ENCODE data around the gene ZBTB16. TPM values are rescaled to one million over a fixed set of nuclear protein-coding genes. Genes with fewer than 3 reads are reported as not detected.

ZBTB16 gene
- total and polyA plus RNA-seq, 2 of the 4 experiments (the other 2 are of a cell fraction), result not detected

GRCh38 chr11:114121804-114122504, 62.4 kb downstream of the ZBTB16 start:
- no peak overlapping the region for H3K18ac ChIP-seq (ENCODE audit: low read depth, low read length)
- DNase-seq, result no peak
- no peak overlapping the region for H2BK20ac ChIP-seq (ENCODE audit: low read depth, low read length)
- H3K4me1 ChIP-seq (ENCODE audit: control insufficient read depth, insufficient read depth, low read length), result no peaks in the 10 kb centered on the region
- TF ChIP-seq CHD1 (IDR thresholded peaks at IDR 0.05; ENCODE audit: low read depth, low read length), result no peak
- TF ChIP-seq RCOR1 (IDR thresholded peaks at IDR 0.05; ENCODE audit: insufficient replicate concordance, low read length), result no peak
- TF ChIP-seq MAZ (IDR thresholded peaks at IDR 0.05; ENCODE audit: borderline replicate concordance, low read depth, low read length), result no peak
- TF ChIP-seq BHLHE40 (IDR thresholded peaks at IDR 0.05; ENCODE audit: low read depth, low read length), result no peak
- no peak for TF ChIP-seq MXI1 (IDR thresholded peaks at IDR 0.05; ENCODE audit: borderline replicate concordance, low read depth, low read length)
- no peak for TF ChIP-seq USF2 (IDR thresholded peaks at IDR 0.05; ENCODE audit: low read depth, low read length)
- no peak for TF ChIP-seq FOS (IDR thresholded peaks at IDR 0.05; ENCODE audit: low read depth, low read length)
- no peak for TF ChIP-seq MAFK (IDR thresholded peaks at IDR 0.05; ENCODE audit: low read depth, low read length)
- no peak for TF ChIP-seq SMC3 (IDR thresholded peaks at IDR 0.05; ENCODE audit: low read depth, low read length)
- no peak for TF ChIP-seq NFE2L2 (IDR thresholded peaks at IDR 0.05; ENCODE audit: low read depth, low read length)
- TF ChIP-seq CEBPB (IDR thresholded peaks at IDR 0.05; ENCODE audit: low read depth, low read length), result no peak
- TF ChIP-seq RFX5 (IDR thresholded peaks at IDR 0.05; ENCODE audit: low read depth, low read length), result no peak
- no peak for TF ChIP-seq CTCF (conservative IDR thresholded peaks at IDR 0.05; ENCODE audit: low read depth, low read length)
- no peak for TF ChIP-seq RAD21 (IDR thresholded peaks at IDR 0.05; ENCODE audit: low read length)
- no peak for TF ChIP-seq POLR2A (IDR thresholded peaks at IDR 0.05; ENCODE audit: low read depth, low read length)
- no peak for TF ChIP-seq ELK1 (IDR thresholded peaks at IDR 0.05; ENCODE audit: borderline replicate concordance, low read depth, low read length)
- H3K56ac ChIP-seq (ENCODE audit: extremely low read depth, insufficient read depth, low read length), result no peak overlapping the region
- BruUV-seq (replicated peaks), result no TSS peak
- H3K36me3 ChIP-seq (ENCODE audit: control insufficient read depth, insufficient read depth, low read length), result no peaks in the 10 kb centered on the region
- no peak overlapping the region for H4K5ac ChIP-seq (ENCODE audit: low read depth, low read length)
- dilution Hi-C loops (cut with HindIII; ENCODE audit: low sequenced_read_pairs, unreplicated experiment) (no loop called here), in situ Hi-C loops (cut with MboI; ENCODE audit: low sequenced_read_pairs) (no loop called here), intact Hi-C loops (cut with micrococcal nuclease) (no loop called here)
- no peak overlapping the region for H3K4ac ChIP-seq (ENCODE audit: low read depth, low read length)
- H3K4me3 ChIP-seq (ENCODE audit: insufficient read depth, low read depth, low read length), result no peak overlapping the region
- no peak overlapping the region for H3K14ac ChIP-seq (replicated peaks; ENCODE audit: low read depth, low read length)
- CTCF ChIA-PET, result no interaction called here
- H2BK15ac ChIP-seq (ENCODE audit: low read depth, low read length), result no peak overlapping the region
- H3K27me3 ChIP-seq (ENCODE audit: control insufficient read depth, insufficient read depth, low read length), result peaks cover 10% of the 10 kb centered on the region
- H3K9me3 ChIP-seq (ENCODE audit: control insufficient read depth, insufficient read depth, low read length), result no peaks in the 10 kb centered on the region
- H3K9ac ChIP-seq (ENCODE audit: low read depth, low read length), result no peak overlapping the region
- H4K91ac ChIP-seq (ENCODE audit: insufficient read depth, low read depth, low read length), result no peak overlapping the region
- no peak overlapping the region for H3K4me2 ChIP-seq (ENCODE audit: low read depth, low read length)
- no peaks in the 10 kb centered on the region for H3K79me1 ChIP-seq (ENCODE audit: low read depth in 1 of 2, low read length in 2 of 2)
- H4K20me1 ChIP-seq (ENCODE audit: insufficient read depth, low read length), result no peaks in the 10 kb centered on the region
- ATAC-seq (ENCODE audit: low read depth), result no peak
- no peak overlapping the region for H3K27ac ChIP-seq (ENCODE audit: insufficient read depth, low read length)
- no peak overlapping the region for H2AK5ac ChIP-seq (ENCODE audit: low read depth, low read length)
- no peak overlapping the region for H2AFZ ChIP-seq (replicated peaks; ENCODE audit: low read length, poor library complexity)
- no peaks in the 10 kb centered on the region for H3K9me1 ChIP-seq (ENCODE audit: insufficient read depth, low read length)
- no peak overlapping the region for H4K8ac ChIP-seq (ENCODE audit: low read depth in 2 of 2, low read length in 2 of 2)
- WGBS, 2 experiments (ENCODE audit: extremely low coverage in 2 of 2, insufficient read length in 1 of 2), result 83% methylated on average over 1 of the region's 6 CpGs; no CpG with 5 or more reads in 1 of the 2 experiments
- H2BK5ac ChIP-seq (ENCODE audit: low read depth, low read length, poor library complexity, severe bottlenecking), result no peak overlapping the region
- no peak overlapping the region for H2BK120ac ChIP-seq (ENCODE audit: low read depth, low read length)
- H2AK9ac ChIP-seq (replicated peaks; ENCODE audit: low read depth, low read length, poor library complexity), result no peak overlapping the region
- POLR2A ChIA-PET (ENCODE audit: unreplicated experiment), result no interaction called here
- H3K23ac ChIP-seq (ENCODE audit: low read depth, low read length), result no peak overlapping the region

All from IMR-90 (cell line).